ENCODE results near the gene LMX1A. TPM values are rescaled to one million over a fixed set of nuclear protein-coding genes. Genes with fewer than 3 reads are reported as not detected.

The LMX1A gene
- total and polyA plus RNA-seq, 9 of the 15 experiments (the other 6 are each of a cell fraction or from before 2014, with no cell fraction given) = not detected

- no peak overlapping the region for H2AFZ ChIP-seq (ENCODE audit: low read depth, low read length)
- no peaks in the 10 kb centered on the region for H3K9me3 ChIP-seq (replicated peaks; ENCODE audit: control insufficient read depth, insufficient read depth, low read depth, low read length)
- H3K27me3 ChIP-seq (ENCODE audit: control insufficient read depth in 2 of 2, insufficient read depth in 2 of 2, low read length in 2 of 2) = peaks cover 41 to 59% of the 10 kb centered on the region in 2 experiments
- no peak overlapping the region for H3K9ac ChIP-seq (ENCODE audit: insufficient read depth in 1 of 2, low read depth in 2 of 2, low read length in 2 of 2)
- no peak for ATAC-seq
- H4K20me1 ChIP-seq (replicated peaks; ENCODE audit: control insufficient read depth, insufficient read depth, low read length) = peaks cover 3% of the 10 kb centered on the region; the same call in 1 of the 2 replicates
- CTCF ChIA-PET (ENCODE audit: low intra/inter-chr PET ratio) = no interaction called here
- BruUV-seq (replicated peaks) = no TSS peak
- H3K27ac ChIP-seq (ENCODE audit: extremely low read depth, low read depth, low read length) = no peak overlapping the region
- H3K36me3 ChIP-seq (ENCODE audit: control insufficient read depth, insufficient read depth, low read length) = no peaks in the 10 kb centered on the region
- no peak overlapping the region for H3K4me3 ChIP-seq
- in situ Hi-C loops (cut with MboI) (no loop called here), intact Hi-C loops (cut with micrococcal nuclease) (no loop called here)
- TF ChIP-seq BMI1 (IDR thresholded peaks at IDR 0.05; ENCODE audit: low read length) = no peak
- POLR2A ChIA-PET = no interaction called here
- H3K79me2 ChIP-seq (ENCODE audit: control insufficient read depth, insufficient read depth, low read length) = no peaks in the 10 kb centered on the region
- peaks cover 0 to 8% of the 10 kb centered on the region in 2 experiments; a peak in 1 of 5 replicates for H3K4me1 ChIP-seq (replicated peaks in 1 of 2; ENCODE audit: control insufficient read depth in 2 of 2, insufficient read depth in 2 of 2, low read length in 2 of 2)
- H3K9me1 ChIP-seq (ENCODE audit: control insufficient read depth, insufficient read depth, low read length) = no peaks in the 10 kb centered on the region
- H3K4me2 ChIP-seq (ENCODE audit: insufficient read depth, low read length) = no peak overlapping the region
- 7% methylated on average over 15 of the region's 25 CpGs for WGBS (ENCODE audit: insufficient coverage, low coverage, missing lambda C conversion rate)
- no peak for FAIRE-seq
- no peak for DNase-seq (ENCODE audit: extremely low read depth in 1 of 4, low spot score in 3 of 4)
Observed at GRCh38 chr1:165356876-165357275, 361 bp upstream of the LMX1A start.

GRCh38 chr1:165355139-165355976 lies 1.2 kb downstream of the LMX1A start:
- no peaks in the 10 kb centered on the region for H3K36me3 ChIP-seq (ENCODE audit: control insufficient read depth, insufficient read depth, low read length)
- H3K27ac ChIP-seq (ENCODE audit: extremely low read depth, low read depth, low read length) = no peak overlapping the region
- no peaks in the 10 kb centered on the region for H3K79me2 ChIP-seq (ENCODE audit: control insufficient read depth, insufficient read depth, low read length)
- no TSS peak for BruUV-seq (replicated peaks)
- H4K20me1 ChIP-seq (replicated peaks; ENCODE audit: control insufficient read depth, insufficient read depth, low read length) = peaks cover 3% of the 10 kb centered on the region; the same call in 1 of the 2 replicates
- H3K4me3 ChIP-seq = no peak overlapping the region
- intact Hi-C loops (cut with micrococcal nuclease) = no loop called here
- H3K9me1 ChIP-seq (ENCODE audit: control insufficient read depth, insufficient read depth, low read length) = no peaks in the 10 kb centered on the region
- peaks cover 0 to 8% of the 10 kb centered on the region in 2 experiments; a peak in 1 of 5 replicates for H3K4me1 ChIP-seq (replicated peaks in 1 of 2; ENCODE audit: control insufficient read depth in 2 of 2, insufficient read depth in 2 of 2, low read length in 2 of 2)
- CTCF ChIA-PET (ENCODE audit: low intra/inter-chr PET ratio) = no interaction called here
- FAIRE-seq (no peak), ATAC-seq (no peak), DNase-seq (ENCODE audit: extremely low read depth in 1 of 4, low spot score in 3 of 4) (no peak)
- H3K4me2 ChIP-seq (ENCODE audit: insufficient read depth, low read length) = no peak overlapping the region
- TF ChIP-seq STAT5A (IDR thresholded peaks at IDR 0.05; ENCODE audit: borderline replicate concordance, low read length) = no peak
- TF ChIP-seq TRIM25 (IDR thresholded peaks at IDR 0.05; ENCODE audit: borderline replicate concordance) = no peak
- TF ChIP-seq HDAC6 (IDR thresholded peaks at IDR 0.05; ENCODE audit: low read depth, low read length) = peak; percentile 84; the same call in 1 of the 2 replicates
- TF ChIP-seq ATF4 (CRISPR knock-in tag; IDR thresholded peaks at IDR 0.05) = no peak
- no peak overlapping the region for H3K9ac ChIP-seq (ENCODE audit: insufficient read depth in 1 of 2, low read depth in 2 of 2, low read length in 2 of 2)
- peaks cover 41 to 61% of the 10 kb centered on the region in 2 experiments for H3K27me3 ChIP-seq (ENCODE audit: control insufficient read depth in 2 of 2, insufficient read depth in 2 of 2, low read length in 2 of 2)
- POLR2A ChIA-PET = no interaction called here
- H3K9me3 ChIP-seq (replicated peaks; ENCODE audit: control insufficient read depth, insufficient read depth, low read depth, low read length) = no peaks in the 10 kb centered on the region
- WGBS (ENCODE audit: insufficient coverage, low coverage, missing lambda C conversion rate) = 2% methylated on average over 52 of the region's 53 CpGs
- in situ Hi-C loops (cut with MboI) = no loop called here
- H2AFZ ChIP-seq (ENCODE audit: low read depth, low read length) = no peak overlapping the region
